ENCODE data around the gene SERGEF. TPM values are rescaled to one million over a fixed set of nuclear protein-coding genes. Genes with fewer than 3 reads are reported as not detected.

Gene SERGEF
- total RNA-seq, 6 experiments from 2014 or later, result 13.5 to 19.3 (median 17.7) TPM

- no peak for DNase-seq
- H3K4me3 Mint-ChIP-seq, result no peak overlapping the region
- no peak for TF ChIP-seq CTCF (IDR thresholded peaks at IDR 0.05)
- H3K9me3 Mint-ChIP-seq, result no peaks in the 10 kb centered on the region
- H3K36me3 Mint-ChIP-seq (ENCODE audit: low read depth), result no peaks in the 10 kb centered on the region
- H3K27ac Mint-ChIP-seq, result no peak overlapping the region
- peaks cover 3% of the 10 kb centered on the region for H3K27me3 Mint-ChIP-seq (ENCODE audit: insufficient read depth)
- H3K4me1 Mint-ChIP-seq (ENCODE audit: low read depth), result no peaks in the 10 kb centered on the region
Observed at GRCh38 chr11:17798253-17798652, 214.6 kb downstream of the SERGEF start.

- no peak overlapping the region for H3K4me3 Mint-ChIP-seq
- peaks cover 3% of the 10 kb centered on the region for H3K27me3 Mint-ChIP-seq (ENCODE audit: insufficient read depth)
- H3K4me1 Mint-ChIP-seq (ENCODE audit: low read depth), result peaks cover 4% of the 10 kb centered on the region
- no peak for DNase-seq
- H3K9me3 Mint-ChIP-seq, result no peaks in the 10 kb centered on the region
- no peak overlapping the region for H3K27ac Mint-ChIP-seq
- TF ChIP-seq CTCF (IDR thresholded peaks at IDR 0.05), result no peak
- no peaks in the 10 kb centered on the region for H3K36me3 Mint-ChIP-seq (ENCODE audit: low read depth)
Observed at GRCh38 chr11:17796154-17796553, 216.7 kb downstream of the SERGEF start.

- DNase-seq, result no peak
- peaks cover 3% of the 10 kb centered on the region for H3K27me3 Mint-ChIP-seq (ENCODE audit: insufficient read depth)
- H3K9me3 Mint-ChIP-seq, result no peaks in the 10 kb centered on the region
- no peak for TF ChIP-seq CTCF (IDR thresholded peaks at IDR 0.05)
- H3K4me3 Mint-ChIP-seq, result no peak overlapping the region
- no peak overlapping the region for H3K27ac Mint-ChIP-seq
- H3K36me3 Mint-ChIP-seq (ENCODE audit: low read depth), result no peaks in the 10 kb centered on the region
- peaks cover 15% of the 10 kb centered on the region for H3K4me1 Mint-ChIP-seq (ENCODE audit: low read depth)
Observed at GRCh38 chr11:17794981-17795380, 217.9 kb downstream of the SERGEF start.

- Mint-ChIP-seq H3K27me3 (ENCODE audit: insufficient read depth) (peaks cover 3% of the 10 kb centered on the region), H3K9me3 (no peaks in the 10 kb centered on the region), H3K27ac (no peak overlapping the region), H3K4me3 (no peak overlapping the region), H3K4me1 (ENCODE audit: low read depth) (peaks cover 17% of the 10 kb centered on the region), H3K36me3 (ENCODE audit: low read depth) (no peaks in the 10 kb centered on the region)
- TF ChIP-seq CTCF (IDR thresholded peaks at IDR 0.05), result no peak
- DNase-seq, result no peak
Observed at GRCh38 chr11:17793642-17794170, 219.1 kb downstream of the SERGEF start.

- Mint-ChIP-seq H3K27ac (no peak overlapping the region), H3K36me3 (ENCODE audit: low read depth) (no peaks in the 10 kb centered on the region), H3K9me3 (no peaks in the 10 kb centered on the region), H3K4me3 (no peak overlapping the region), H3K4me1 (ENCODE audit: low read depth) (peaks cover 26% of the 10 kb centered on the region), H3K27me3 (ENCODE audit: insufficient read depth) (peaks cover 3% of the 10 kb centered on the region; the same call in 1 of the 2 replicates)
- TF ChIP-seq CTCF (IDR thresholded peaks at IDR 0.05), result no peak
- DNase-seq, result no peak
Observed at GRCh38 chr11:17792161-17792560, 220.7 kb downstream of the SERGEF start.

- no peak for TF ChIP-seq CTCF (IDR thresholded peaks at IDR 0.05)
- Mint-ChIP-seq H3K9me3 (no peaks in the 10 kb centered on the region), H3K27ac (no peak overlapping the region)
Observed at GRCh38 chr11:17791144-17791543, 221.7 kb downstream of the SERGEF start.

More at GRCh38 chr11:17791144-17791543, 221.7 kb downstream of the SERGEF start:
- H3K27me3 Mint-ChIP-seq (ENCODE audit: insufficient read depth), result peaks cover 3% of the 10 kb centered on the region; the same call in 1 of the 2 replicates
- H3K4me1 Mint-ChIP-seq (ENCODE audit: low read depth), result peaks cover 35% of the 10 kb centered on the region
- no peak overlapping the region for H3K4me3 Mint-ChIP-seq
- no peaks in the 10 kb centered on the region for H3K36me3 Mint-ChIP-seq (ENCODE audit: low read depth)
- DNase-seq, result peak; percentile 13

Measured in HFFc6 (cell line).